Central memory CD4-positive, alpha-beta T cell (primary cell): ENCODE measurements around the gene CFAP46.
"Not testable (repeated sequence)": the region's sequence is repeated elsewhere in the genome, so short reads cannot be mapped to it uniquely, and the experiment has no call there.

ENCODE experiments used
- DNase-seq: peaks from one replicate; pipeline ENCODE4 v3.0.0; 2022

Gene CFAP46

DNA sequence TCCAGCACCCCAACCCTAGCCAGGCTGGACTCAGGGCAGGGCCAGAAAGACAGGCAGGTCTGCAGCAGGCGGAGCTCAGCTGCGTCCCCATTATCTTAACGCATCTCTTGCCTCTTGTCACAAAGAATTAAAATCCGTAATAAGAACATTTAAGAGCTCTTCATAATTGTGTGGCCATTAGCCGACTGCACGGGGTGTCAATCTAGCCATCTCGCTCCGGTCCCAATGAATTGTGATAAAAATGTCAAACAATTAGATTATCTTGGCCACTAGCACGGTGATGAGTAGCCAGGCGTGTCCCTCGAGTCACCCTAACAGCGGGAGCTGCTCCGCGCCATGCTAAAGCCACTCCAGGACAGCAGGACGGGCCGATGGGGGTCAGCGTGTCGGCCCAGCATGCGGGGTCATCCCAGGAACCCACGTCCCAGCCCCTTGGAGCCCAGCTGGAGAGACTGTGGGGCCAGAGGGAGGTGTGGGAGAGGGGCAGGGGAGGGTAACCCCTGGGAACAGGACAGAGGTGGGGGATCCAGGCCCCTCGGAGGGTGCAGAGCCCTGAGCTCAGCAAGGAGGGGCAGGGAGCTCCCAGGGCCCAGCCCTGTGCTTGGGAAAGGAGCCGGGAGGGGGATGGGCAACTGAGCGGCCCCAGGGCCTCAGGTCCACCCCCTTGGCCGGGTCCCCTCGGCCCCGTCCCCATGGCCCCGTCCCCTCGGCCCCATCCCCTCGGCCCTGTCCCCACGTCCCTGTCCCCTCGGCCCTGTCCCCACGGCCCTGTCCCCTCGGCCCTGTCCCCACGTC lies 138.8 kb downstream of the CFAP46 start:
- DNase-seq: no peak

DNA sequence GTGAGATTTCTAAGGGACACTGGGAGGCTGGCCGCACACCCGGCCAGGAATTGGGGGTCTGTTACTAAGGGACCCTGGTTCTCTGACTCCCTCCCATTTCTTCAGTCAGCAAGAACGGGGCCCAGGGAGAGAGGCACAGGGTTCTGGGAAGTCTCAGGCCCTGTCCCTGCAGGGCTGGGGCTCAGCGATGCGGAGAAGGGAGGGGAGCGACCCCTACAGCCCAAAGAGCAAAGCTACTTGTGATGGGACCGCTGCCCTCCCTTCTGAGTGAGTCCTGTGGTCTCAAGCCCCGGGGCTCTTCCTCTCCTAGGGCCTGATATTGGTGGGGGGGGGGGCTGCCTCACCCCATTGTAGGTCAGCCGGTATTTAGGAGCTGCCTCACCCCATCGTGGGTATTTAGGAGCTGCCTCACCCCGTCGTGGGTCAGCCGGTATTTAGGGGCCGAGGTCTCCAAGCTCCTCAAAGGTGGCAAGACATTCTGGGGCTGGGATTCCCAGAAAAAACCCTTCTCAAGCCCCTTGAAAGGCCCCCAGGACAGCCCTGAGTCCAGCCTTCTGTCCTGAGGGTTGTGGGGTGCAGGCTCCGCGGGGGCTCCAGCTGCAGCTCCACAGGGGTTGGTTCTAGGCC lies 139.6 kb downstream of the CFAP46 start:
- no peak for DNase-seq

DNA sequence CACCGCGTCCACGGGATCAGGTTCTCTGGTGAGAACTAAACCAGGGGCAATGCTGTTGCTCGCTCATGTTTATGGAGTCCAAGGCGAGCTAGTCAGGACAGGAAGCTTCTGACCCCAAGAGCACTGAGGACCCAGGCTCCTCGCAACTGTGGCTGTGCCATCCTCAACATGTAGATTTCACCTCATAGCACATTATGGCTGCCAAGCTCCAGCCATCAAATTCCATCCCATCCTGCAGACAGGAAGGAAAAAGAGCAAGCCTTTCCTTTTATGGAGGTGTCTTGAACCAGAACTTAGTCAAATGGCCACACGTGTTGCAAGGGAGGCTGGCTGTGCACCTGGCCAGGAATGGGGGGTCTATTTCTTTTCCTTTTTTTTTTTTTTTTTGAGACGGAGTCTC lies 140.3 kb downstream of the CFAP46 start:
- no peak for DNase-seq

DNA sequence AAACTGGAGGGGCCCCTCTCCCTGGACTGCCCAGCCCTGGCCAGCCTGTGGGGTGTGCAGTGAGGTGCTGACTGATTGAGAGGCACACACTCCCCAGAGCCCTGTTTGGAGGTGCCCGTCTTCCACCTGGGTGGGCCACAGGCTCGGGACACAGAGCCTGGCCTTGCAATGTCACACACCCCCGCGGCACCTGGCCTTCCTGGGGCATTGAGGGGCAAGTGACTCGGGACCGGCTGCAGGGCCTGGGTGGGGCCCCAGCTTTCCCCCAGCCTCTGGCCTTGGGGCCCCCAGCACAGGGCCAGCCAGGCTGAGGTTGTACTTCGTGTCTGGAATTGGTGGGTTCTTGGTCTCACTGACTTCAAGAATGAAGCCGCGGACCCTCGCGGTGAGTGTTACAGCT lies 142.5 kb downstream of the CFAP46 start:
- DNase-seq: no peak

DNA sequence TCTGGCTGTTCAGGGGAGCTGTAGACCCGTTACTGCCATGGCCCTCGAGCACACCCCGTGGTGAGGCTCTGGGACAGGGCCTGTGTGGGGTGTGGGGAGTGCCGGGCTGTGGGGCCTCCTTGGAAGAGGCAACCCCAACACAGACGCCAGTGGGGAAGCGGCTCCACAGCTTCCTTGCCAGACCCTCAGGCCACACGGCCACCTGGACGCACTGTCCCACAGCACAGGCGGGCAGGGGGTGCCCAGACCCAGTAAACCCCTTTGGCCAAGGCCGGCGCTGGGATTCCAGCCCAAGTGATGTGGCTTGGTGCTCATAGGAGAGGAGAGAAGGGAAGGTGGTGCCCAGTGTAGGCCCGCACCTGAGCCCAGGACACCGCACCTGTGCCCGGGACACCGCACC lies 143.5 kb downstream of the CFAP46 start:
- no peak for DNase-seq

DNA sequence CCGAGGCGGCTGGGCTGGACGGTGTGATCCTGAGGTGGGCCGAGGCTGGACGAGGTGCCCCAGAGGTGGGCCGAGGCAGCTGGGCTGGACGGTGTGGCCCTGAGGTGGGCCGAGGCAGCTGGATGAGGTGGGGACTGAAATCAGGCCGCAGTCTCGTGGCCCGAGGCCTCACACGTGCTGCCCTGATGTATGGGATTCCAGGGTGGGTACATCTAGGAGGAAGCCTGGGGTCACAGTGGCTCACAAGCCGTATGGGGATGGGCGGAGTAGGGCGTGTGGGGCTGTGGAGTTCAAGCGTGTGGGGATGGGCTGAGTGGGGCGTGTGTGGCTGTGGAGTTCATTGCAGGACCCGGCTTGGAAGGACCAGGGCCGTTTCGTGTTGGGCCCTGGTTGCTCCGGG lies 144.0 kb downstream of the CFAP46 start:
- DNase-seq: no peak

DNA sequence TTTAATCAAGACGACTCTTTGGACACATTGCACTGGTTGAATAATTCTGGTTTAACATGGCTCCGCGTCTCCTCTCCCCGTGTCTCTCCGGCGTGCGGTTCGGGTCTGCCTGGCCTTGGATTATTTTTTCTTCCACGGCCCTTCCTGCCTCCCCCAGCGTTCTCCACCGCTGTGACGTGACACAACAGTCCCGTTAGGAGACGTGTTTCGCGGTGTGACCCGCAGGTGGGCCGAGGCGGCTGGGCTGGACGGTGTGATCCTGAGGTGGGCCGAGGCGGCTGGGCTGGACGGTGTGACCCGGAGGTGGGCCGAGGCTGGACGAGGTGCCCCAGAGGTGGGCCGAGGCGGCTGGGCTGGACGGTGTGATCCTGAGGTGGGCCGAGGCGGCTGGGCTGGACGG lies 144.4 kb downstream of the CFAP46 start:
- DNase-seq: not testable (repeated sequence)

DNA sequence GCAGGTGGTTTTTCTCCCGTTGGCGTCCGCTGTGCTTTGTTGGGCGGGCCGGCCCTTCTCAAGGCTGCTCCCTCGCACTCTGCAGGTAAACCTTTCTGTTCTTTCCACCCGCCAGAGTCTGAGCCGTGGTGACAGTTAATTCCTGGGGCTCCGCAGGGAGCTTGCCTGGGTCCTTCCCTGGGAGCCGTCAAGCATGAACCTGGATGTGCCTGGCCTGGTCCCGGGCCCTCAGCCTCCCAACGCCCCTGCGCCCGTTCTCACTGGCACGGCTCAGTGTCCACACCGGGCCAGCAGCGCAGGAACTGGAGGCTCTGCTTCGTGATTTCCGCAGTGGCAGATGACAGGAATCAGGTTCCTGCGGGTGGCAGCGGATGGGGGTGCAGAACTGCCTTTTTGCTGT lies 145.5 kb downstream of the CFAP46 start:
- DNase-seq: no peak

DNA sequence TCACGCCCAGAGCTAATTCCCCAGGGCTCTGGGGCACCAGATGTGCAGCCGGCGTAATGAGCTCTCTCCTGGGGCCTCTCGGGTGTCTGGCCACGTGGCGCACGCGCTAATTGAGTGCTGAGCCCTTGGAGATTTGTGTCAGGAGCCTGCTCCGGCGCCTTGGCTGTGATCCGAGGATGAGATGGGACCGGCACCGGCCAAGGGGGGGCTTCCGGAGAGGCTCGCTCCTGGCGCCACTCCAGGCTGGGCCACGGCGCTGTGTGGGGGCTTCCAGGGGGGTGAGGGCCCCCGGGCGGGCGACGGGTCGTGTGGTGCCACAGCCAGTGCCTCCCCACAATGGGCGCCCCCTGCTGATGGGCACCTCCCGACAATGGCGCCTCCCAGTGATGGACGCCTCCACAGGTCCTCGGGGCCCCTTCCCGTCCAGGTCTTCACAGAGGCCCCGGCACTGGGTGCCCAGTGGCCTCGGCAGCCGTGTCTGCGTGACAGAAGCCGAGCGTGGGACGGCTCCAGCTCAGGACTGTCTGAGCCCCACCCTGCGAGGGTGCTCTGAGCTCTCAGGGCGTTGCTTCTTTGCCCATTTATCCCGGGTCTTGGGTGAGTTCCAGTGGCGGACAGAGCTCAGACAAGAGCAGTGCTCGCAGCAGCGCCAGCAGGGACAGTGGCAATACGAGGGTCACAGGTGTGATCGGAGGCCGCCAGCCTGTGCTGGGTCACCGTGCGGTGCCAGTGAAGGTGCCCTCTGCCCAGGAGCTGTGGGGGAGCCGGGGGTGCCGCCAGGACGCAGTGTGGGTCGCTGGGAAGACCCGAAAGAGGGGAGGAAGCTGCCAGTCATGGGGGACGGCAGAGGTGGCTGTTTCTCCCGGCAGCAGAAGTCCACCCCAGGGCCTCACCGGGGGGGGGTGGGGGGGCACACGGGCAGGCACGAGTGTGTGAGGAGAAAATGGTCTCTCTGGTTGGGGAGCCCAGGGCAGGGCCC lies 148.2 kb downstream of the CFAP46 start:
- DNase-seq: no peak

DNA sequence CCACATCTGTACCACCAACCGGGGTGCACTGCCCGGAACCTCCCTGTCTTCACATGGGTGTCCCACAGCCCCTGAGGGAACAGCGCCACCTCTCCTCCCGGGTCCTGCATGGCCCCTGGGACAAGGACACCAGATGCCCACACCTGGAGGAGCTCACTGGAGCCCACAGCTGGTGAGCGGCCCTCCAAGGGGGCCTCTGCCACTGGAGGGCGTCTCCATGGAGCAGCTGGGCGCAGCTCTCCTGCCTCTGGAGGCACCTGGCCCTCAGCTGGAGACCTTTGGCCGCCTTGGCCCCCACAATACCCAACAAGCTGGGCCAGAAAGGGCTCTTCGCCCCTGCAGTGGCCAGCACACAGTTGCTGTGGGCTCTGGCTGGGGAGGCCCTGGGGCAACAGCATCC lies 149.2 kb downstream of the CFAP46 start:
- DNase-seq: no peak

DNA sequence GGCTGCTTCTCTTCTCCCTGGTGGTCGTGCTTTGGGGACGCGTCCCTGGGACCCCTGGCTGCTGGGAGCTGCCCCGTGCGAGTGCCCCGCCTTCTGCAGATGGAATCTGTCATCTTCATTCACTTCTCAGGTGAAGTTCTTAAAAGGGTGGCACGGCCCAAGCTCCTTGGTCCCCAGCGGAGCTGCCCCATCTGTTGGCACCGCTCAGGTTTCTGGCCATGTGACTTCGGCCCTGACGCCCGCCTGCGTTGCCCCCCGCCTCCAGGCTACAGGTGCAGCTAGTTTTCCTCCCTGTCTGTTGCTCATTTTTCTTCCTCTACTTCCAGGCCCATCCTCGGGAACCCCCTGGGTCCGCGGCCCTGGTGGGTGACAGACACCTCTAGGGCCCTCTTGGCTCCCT lies 149.6 kb downstream of the CFAP46 start:
- no peak for DNase-seq

DNA sequence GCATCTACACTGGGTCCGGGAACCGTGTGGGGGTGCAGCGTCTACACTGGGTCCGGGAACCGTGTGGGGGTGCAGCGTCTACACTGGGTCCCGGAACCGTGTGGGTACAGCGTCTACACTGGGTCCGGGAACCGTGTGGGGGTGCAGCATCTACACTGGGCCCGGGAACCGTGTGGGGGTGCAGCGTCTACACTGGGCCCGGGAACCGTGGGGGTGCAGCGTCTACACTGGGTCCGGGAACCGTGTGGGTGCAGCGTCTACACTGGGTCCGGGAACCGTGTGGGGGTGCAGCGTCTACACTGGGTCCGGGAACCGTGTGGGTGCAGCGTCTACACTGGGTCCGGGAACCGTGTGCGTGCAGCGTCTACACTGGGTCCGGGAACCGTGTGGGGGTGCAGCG lies 150.3 kb downstream of the CFAP46 start:
- not testable (repeated sequence) for DNase-seq

DNA sequence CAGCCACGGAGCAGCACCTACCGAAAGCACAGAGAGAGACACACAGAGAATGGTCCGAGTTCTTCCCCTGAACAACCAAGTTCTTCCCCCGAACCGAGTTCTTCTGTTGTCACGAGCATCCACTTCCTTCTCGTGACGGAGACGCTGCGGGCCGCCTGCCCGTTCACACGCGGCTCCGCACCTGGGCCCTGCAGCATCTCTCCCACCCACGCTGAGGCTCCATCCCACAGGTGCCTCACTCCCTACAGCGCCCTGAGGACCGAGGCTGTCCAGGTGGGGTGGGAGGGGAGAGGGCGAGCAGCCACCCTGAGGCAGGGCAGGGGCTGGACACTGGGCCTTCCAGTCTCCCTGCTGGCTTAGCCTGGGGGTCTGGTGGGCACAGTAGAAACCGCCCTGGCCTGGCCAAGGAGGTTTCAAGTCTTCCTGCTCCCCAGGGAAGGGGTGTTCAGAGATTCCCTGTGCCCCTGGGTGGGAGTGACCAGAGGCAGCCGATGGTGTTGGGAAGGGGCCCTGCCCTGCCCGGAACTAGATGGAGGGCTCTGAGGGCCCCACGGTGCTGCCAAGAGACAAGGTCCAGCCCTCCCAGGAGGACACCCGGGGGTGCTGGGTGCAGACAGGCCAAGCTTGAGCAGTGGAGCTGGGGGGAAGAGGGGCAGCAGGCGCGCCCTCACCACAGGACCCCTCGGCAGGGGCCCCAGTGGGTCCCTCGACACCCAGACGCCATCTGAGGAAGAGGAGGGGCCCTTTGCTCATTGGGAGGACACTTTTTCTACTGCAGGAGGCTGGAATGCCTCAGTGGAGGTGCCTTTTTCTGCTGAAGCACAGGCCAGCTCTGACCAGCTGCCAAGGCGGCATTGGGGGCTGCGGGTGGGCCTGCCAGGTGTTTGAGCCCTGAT lies 151.2 kb downstream of the CFAP46 start:
- no peak for DNase-seq

DNA sequence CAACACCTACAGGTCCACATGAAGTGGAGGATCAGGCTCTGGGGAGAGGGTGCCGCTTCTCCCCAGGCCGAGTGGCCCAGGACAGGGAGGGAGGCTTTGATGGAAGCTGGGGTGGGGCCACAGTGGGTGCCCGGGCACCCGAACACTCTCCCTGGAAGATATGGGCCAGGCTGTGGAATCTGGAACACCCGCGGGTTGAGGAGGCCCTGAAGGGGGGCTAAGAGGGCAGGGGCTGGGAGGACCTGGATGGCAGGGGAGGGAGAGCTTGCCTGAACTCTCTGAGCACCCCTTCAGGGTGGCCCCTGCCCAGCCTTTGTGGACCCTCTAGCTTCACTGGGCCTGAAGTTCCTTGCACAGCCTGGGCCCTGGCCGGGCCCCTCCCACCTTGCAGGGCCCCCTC lies 151.9 kb downstream of the CFAP46 start:
- no peak for DNase-seq

DNA sequence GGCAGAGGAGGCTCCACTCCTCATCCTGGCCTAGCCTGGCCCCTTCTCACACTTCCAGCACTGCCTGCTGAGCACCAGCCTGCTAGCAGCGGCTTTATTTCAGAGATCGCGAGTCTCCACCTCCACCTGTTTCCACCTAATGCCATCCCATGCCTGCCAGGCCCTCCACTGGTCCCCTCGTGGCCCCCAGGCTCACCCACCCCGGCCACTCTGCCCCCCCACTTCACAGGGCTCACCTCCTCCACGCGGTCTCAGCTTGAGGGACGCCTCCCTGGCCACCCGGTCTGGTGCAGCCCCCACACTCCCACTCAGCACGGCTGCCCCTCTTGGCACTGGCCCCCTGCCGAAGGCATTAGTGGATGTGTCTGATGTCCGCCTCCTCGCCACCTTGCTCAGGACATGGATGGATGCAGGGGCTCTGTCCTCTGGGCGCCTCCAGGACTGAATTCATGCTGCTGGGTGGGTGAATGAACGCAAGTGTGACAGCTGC lies 152.7 kb downstream of the CFAP46 start:
- DNase-seq: no peak

DNA sequence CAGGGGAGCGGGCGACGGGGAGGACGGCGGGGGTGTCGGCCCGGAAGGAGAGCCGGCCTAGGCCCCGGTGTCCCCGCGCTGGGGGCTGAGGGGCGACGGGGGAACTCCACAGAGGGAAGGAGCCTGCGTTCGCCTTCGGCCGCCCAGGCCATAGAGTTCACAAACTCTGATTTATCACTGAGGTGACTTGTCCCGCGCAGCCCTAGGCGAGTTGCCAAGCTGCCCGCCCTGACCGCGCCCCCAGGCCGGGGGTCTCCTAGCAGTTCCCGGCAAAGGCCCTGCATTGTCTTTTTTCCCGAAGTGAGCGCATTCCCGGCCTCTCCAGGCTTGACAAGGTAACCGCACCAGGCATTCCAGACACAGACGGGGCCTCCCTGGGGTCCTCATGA lies 153.5 kb downstream of the CFAP46 start:
- no peak for DNase-seq

DNA sequence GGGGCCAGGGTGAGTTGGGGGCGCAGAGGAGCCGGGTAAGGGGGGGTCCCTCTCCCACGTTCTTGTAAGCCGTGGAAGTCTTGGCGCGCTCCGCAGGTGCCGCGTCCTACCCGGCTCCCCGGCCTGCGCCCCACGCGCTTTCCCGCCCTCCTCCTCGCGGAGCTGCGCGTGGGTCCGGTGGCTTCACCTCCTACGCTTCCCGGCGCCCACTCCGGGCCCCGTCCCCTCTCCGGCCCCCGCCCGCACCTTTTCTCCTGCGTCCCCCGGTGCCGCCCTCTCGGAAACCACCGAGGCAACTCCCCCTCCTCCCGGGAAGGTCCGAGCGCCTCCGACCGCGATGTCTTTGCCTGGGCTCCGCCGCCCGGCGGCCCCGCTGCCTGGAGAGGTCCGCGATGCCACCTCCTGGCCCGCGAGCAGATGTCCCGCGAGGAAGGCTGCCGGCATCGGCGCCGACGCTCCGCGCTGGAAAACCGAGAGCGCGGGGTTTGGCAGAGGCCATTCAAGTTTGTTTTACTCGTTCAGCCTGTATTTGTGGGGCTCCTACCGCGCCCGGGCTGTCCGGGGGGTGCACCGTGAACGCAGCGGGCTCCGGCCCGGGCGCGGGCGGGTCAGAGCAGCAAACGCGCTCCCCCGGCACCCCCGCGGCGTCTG lies 154.1 kb downstream of the CFAP46 start:
- no peak for DNase-seq

DNA sequence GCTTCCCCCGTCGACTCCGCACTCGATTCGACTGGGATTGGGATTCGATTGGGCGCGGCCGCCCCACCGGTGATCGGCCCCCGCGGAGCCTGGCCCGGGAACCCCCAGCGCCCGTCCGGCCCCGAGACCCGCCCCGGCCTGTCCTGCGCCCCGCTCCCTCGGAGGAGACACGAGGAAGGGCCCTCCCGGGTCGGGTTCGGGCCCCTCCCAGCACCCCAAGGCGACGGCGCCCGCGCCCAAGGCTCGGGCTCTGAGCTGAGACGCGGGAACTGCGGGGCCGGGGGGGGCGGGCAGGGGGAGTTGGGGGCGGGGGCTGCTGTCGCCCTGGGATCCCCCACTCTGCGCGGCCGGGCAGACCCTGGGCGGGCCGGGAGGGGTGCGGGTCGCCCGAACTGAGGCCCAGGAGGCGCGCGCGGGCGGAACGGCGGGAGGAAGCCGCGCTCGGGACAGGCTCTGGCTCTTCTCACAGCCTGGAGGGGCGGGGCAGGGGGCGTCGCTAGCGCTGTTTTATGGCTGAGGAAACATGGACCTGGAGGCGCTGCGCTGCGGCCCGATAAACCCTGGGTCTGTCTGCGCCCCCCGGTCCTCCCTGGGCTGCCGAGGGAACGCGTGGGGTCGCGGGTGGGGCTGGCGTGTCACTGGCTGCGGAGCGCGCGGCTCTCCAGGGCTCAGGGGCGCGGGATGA lies 154.7 kb downstream of the CFAP46 start:
- no peak for DNase-seq

DNA sequence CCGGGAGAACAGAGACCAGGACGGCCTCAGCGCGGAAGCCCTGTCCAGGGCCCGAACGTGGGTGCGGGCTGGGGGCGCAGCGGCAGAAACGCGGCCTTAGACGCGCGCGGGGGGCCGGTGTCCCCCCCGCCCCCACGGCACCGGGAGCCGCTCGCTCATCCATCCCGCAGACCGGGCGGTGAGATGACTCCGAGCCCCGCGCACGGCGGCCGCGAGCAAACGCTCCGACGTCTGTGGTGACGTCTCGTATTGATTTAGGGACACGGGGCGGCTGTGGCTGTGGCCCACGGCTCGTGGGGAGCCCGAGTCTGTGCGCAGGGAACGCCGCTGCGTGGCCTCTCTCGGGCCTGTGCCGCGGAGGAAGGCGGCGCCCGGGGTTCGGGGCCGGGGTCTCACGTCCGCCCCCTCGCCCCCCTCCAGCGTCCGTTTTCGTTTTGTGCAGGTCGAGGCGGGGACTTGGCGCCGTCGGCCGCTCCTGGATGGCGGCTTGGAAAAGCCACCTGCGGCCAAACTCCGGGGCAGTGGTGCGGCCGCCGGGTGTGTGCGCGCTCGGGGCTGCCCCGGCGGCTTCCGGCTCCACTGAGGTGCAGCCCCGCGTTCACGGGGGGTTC lies 155.4 kb downstream of the CFAP46 start:
- no peak for DNase-seq

DNA sequence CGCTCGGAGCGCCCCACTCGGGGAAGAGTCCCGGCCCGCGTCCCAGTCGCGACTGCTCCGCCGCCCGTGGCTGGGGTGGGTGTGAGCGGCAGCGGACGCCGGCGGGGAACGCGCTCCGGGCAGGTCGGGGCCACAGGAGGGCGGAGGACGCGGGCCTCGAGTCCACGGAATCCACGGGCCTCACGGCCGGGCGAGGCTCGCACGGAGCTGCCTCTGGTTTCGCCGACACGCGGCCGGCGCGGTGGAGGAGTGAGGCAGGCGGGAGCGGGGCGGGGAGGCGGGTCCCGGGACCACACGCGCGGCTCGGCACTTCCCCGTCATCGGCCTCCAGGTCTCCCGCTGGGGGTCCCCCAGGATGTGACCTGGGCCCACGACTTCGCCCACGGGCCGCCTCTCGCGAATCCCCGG lies 155.9 kb downstream of the CFAP46 start:
- no peak for DNase-seq
